ENCODE results near the gene MACROD2.

DNA sequence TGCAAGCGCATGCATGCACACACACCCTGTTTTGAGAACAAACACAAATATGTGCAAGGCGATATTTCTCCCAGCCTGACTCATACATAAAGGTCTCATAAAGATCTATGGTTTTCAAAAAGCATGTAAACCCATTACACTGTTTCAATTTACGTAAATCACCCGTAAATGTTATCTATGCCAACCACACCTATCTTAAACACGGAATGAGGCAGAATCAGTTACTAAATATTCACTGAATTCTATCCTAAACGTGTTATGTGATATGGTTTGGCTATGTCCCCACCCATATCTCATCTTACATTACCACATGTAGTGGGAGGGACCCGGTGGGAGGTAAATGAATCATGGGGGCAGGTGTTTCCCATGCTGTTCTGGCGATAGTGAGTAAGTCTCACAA lies 1956.3 kb downstream of the MACROD2 start:
- TF ChIP-seq POLR2A (IDR thresholded peaks at IDR 0.05), result no peak
- TF ChIP-seq CTCF (IDR thresholded peaks at IDR 0.05), result no peak
